K562 (cell line): Measurements from ENCODE around the gene IGSF21. TPM values are rescaled to one million over a fixed set of nuclear protein-coding genes. Genes with fewer than 3 reads are reported as not detected.

Experiments used
- ARID1B ChIP-seq: fragments of 450-650 bp; IDR thresholded peaks from 2 replicates; pipeline ENCODE4 v1.6.1; 2016; ENCODE audit warnings: antibody characterized with exemption, mild to moderate bottlenecking, inconsistent platforms
- BACH1 ChIP-seq: fragments of 200-800 bp; sonication (Bioruptor generic); IDR thresholded peaks from 2 replicates; pipeline ENCODE4 v1.6.1; 2016; ENCODE audit warnings: missing genetic modification characterization, missing compliant biosample characterization
- BHLHE40 ChIP-seq: IDR thresholded peaks from 2 replicates; pipeline ENCODE4 v1.6.1; 2011; ENCODE audit warnings: low read length, improper control_type of control experiment
- CBFA2T2 ChIP-seq: fragments of 450-650 bp; conservative IDR thresholded peaks from 2 replicates; pipeline ENCODE4 v1.6.1; 2017; ENCODE audit warnings: mild to moderate bottlenecking
- CREM ChIP-seq: IDR thresholded peaks from 2 replicates; pipeline ENCODE4 v1.6.1; 2014; ENCODE audit warnings: antibody characterized with exemption, low read depth
- GABPA ChIP-seq: fragments of 200-800 bp; sonication (Bioruptor generic); conservative IDR thresholded peaks from 2 replicates; pipeline ENCODE4 v1.6.1; 2016; ENCODE audit warnings: low read depth, missing genetic modification characterization, missing compliant biosample characterization
- HSF4 ChIP-seq: fragments of 250-450 bp; sonication (Bioruptor Pico); IDR thresholded peaks from 2 replicates; pipeline ENCODE4 v2.1.2; 2022; ENCODE audit warnings: mild to moderate bottlenecking, moderate library complexity, borderline replicate concordance
- KAT7 ChIP-seq: sonication (generic); formaldehyde crosslinking; IDR thresholded peaks from 2 replicates; pipeline ENCODE4 v1.8.0; 2022; ENCODE audit warnings: missing genetic modification reagents, mild to moderate bottlenecking, borderline replicate concordance
- NCOR1 ChIP-seq: fragments of 450-650 bp; IDR thresholded peaks from 2 replicates; pipeline ENCODE4 v1.6.1; 2016; ENCODE audit warnings: mild to moderate bottlenecking, moderate library complexity
- SIX5 ChIP-seq, 2 experiments: IDR thresholded peaks; 2 replicates each; pipeline ENCODE4 v1.6.1; 2011; ENCODE audit warnings: low read length in 2 of 2, borderline replicate concordance in 1 of 2, low read depth in 1 of 2, mild to moderate bottlenecking in 1 of 2, moderate library complexity in 1 of 2; ENCODE audit not compliant: insufficient read depth in 1 of 2
- SMAD2 ChIP-seq: fragments of 150-350 bp; IDR thresholded peaks from 2 replicates; pipeline ENCODE4 v1.6.1; 2014; ENCODE audit warnings: low read depth, mild to moderate bottlenecking, low read length
- ZBTB17 ChIP-seq: fragments of 450-650 bp; formaldehyde crosslinking; IDR thresholded peaks from 2 replicates; pipeline ENCODE4 v1.4.0; 2020; ENCODE audit warnings: mild to moderate bottlenecking
- ZNF384 ChIP-seq: IDR thresholded peaks from 2 replicates; pipeline ENCODE4 v1.6.1; 2012; ENCODE audit warnings: low read depth, low read length, improper control_type of control experiment
- ZNF436 ChIP-seq: fragments of 250-450, 450-650 bp; sonication (Bioruptor Pico); formaldehyde crosslinking; IDR thresholded peaks from 2 replicates; pipeline ENCODE4 v1.7.0; 2020; ENCODE audit warnings: mild to moderate bottlenecking
- ZNF589 ChIP-seq: fragments of 200-800 bp; sonication (Bioruptor generic); IDR thresholded peaks from 2 replicates; pipeline ENCODE4 v1.6.1; 2016; ENCODE audit warnings: low read depth, missing genetic modification characterization, missing compliant biosample characterization
- polyA plus RNA-seq, 8 experiments: library from polyadenylated mRNA; depleted of rRNA in 4 of 8; stranded (reverse) in 5 of 8; unstranded in 3 of 8; fragments of >200 nt; fragmentation: Nextera tagmentation in 2 of 8; fragmentation: Illumina TruSeq in 1 of 8; extraction: Ambion mirVana in 2 of 8; extraction: Trizol in 1 of 8; gene quantifications; 2 replicates each; pipeline versions ENCODE4 v1.2.1 to v1.2.3, GENCODE V29; 2011 to 2014; ENCODE audit warnings: inconsistent platforms in 1 of 8, missing spikeins in 1 of 8
- total RNA-seq, 7 experiments: library from RNA; depleted of rRNA in 6 of 7; stranded (reverse); fragments of >200 nt in 6 of 7; fragmentation: Illumina TruSeq in 2 of 7; extraction: Trizol in 2 of 7; gene quantifications; 2 replicates each; pipeline versions ENCODE4 v1.2.1 to v1.2.3, GENCODE V29; 2011 to 2021; ENCODE audit warnings: low replicate concordance in 1 of 7
- TF ChIP-seq, protein P1 (sequence below): fragments of 250-450 bp; sonication (Bioruptor Pico); IDR thresholded peaks from 2 replicates; pipeline ENCODE4 v1.8.0; 2022; ENCODE audit warnings: moderate library complexity, mild to moderate bottlenecking, inconsistent platforms
- TF ChIP-seq, protein P2 (sequence below), 2 experiments: fragments of 450-650 bp; conservative IDR thresholded peaks; 2 replicates each; pipeline ENCODE4 v1.6.1; 2017; ENCODE audit warnings: mild to moderate bottlenecking in 2 of 2, moderate library complexity in 2 of 2
- TF ChIP-seq, protein P3 (sequence below): sonication (generic); formaldehyde crosslinking; IDR thresholded peaks from 2 replicates; pipeline ENCODE4 v1.8.1; 2022; ENCODE audit warnings: missing genetic modification reagents
- TF ChIP-seq, protein P4 (sequence below): fragments of 250-450 bp; sonication (Bioruptor Pico); IDR thresholded peaks from 2 replicates; pipeline ENCODE4 v1.5.0; 2021
- TF ChIP-seq, protein P5 (sequence below), 2 experiments: fragments of 150-350 bp in 1 of 2; IDR thresholded peaks; 2 replicates each; pipeline ENCODE4 v1.6.1; 2012 to 2016; ENCODE audit warnings: low read depth in 2 of 2, low read length in 2 of 2, mild to moderate bottlenecking in 1 of 2, moderate library complexity in 1 of 2

Gene IGSF21
- total and polyA plus RNA-seq, 9 of the 15 experiments (the other 6 are each of a cell fraction or from before 2014, with no cell fraction given) = not detected

DNA sequence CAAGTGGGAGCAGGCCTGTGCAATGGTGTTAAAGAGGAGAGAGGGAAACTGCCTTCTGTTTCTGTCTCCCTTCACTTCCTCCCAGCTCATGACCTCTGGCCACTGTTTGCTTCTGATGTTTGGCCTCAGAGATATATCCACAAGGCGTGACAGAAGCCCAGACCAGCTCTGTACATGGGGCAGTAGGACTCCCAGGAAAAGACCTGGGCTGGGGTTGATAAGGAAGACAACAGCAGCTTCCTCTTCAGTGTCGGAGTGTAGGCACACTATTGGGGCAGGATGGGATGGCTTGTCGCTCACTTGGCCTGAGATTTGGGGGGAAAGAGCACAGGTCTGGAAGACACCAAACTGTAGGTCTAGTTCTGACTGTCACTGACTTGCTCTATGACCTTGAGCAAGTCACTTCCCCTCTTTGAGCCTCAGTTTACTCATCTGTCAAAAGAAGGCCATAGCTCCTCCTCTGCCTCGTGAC, 305.3 kb downstream of the IGSF21 start (continued):
- TF ChIP-seq, protein P1, sequence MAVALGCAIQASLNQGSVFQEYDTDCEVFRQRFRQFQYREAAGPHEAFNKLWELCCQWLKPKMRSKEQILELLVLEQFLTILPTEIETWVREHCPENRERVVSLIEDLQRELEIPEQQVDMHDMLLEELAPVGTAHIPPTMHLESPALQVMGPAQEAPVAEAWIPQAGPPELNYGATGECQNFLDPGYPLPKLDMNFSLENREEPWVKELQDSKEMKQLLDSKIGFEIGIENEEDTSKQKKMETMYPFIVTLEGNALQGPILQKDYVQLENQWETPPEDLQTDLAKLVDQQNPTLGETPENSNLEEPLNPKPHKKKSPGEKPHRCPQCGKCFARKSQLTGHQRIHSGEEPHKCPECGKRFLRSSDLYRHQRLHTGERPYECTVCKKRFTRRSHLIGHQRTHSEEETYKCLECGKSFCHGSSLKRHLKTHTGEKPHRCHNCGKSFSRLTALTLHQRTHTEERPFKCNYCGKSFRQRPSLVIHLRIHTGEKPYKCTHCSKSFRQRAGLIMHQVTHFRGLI (CRISPR knock-in tag) = 0 out of 2 replicates have a peak, but pooled peaks have one; percentile 44
- peak; percentile 85 for TF ChIP-seq ARID1B
- peak; percentile 25; the same call in 1 of the 2 replicates for TF ChIP-seq ZBTB17 (CRISPR knock-in tag)
- TF ChIP-seq ZNF436 (CRISPR knock-in tag) = no peak
- TF ChIP-seq ZNF589 (CRISPR knock-in tag) = peak; percentile 79
- no peak for TF ChIP-seq SMAD2
- TF ChIP-seq, protein P2, sequence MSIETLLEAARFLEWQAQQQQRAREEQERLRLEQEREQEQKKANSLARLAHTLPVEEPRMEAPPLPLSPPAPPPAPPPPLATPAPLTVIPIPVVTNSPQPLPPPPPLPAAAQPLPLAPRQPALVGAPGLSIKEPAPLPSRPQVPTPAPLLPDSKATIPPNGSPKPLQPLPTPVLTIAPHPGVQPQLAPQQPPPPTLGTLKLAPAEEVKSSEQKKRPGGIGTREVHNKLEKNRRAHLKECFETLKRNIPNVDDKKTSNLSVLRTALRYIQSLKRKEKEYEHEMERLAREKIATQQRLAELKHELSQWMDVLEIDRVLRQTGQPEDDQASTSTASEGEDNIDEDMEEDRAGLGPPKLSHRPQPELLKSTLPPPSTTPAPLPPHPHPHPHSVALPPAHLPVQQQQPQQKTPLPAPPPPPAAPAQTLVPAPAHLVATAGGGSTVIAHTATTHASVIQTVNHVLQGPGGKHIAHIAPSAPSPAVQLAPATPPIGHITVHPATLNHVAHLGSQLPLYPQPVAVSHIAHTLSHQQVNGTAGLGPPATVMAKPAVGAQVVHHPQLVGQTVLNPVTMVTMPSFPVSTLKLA (conservative IDR thresholded peaks at IDR 0.05) = peak in 1 of 2 experiments; percentile 33; a peak in 1 of 4 replicates
- TF ChIP-seq CBFA2T2 = peak; percentile 77
- TF ChIP-seq HSF4 (CRISPR knock-in tag) = 0 out of 2 replicates have a peak, but pooled peaks have one; percentile 6
- no peak for TF ChIP-seq SIX5 (IDR thresholded peaks at IDR 0.05; ENCODE audit: borderline replicate concordance in 1 of 2, insufficient read depth in 1 of 2, low read depth in 1 of 2, low read length in 2 of 2)
- TF ChIP-seq BHLHE40 = peak; percentile 43; the same call in 1 of the 2 replicates
- TF ChIP-seq BACH1 (tag) = peak; percentile 63
- TF ChIP-seq KAT7 = no peak
- TF ChIP-seq ZNF384 = no peak
- no peak for TF ChIP-seq CREM
- peak; percentile 36; the same call in 1 of the 2 replicates for TF ChIP-seq GABPA
- TF ChIP-seq, protein P3, sequence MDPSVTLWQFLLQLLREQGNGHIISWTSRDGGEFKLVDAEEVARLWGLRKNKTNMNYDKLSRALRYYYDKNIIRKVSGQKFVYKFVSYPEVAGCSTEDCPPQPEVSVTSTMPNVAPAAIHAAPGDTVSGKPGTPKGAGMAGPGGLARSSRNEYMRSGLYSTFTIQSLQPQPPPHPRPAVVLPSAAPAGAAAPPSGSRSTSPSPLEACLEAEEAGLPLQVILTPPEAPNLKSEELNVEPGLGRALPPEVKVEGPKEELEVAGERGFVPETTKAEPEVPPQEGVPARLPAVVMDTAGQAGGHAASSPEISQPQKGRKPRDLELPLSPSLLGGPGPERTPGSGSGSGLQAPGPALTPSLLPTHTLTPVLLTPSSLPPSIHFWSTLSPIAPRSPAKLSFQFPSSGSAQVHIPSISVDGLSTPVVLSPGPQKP (CRISPR knock-in tag) = no peak
- TF ChIP-seq, protein P4, sequence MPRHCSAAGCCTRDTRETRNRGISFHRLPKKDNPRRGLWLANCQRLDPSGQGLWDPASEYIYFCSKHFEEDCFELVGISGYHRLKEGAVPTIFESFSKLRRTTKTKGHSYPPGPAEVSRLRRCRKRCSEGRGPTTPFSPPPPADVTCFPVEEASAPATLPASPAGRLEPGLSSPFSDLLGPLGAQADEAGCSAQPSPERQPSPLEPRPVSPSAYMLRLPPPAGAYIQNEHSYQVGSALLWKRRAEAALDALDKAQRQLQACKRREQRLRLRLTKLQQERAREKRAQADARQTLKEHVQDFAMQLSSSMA (CRISPR knock-in tag) = 0 out of 2 replicates have a peak, but pooled peaks have one; percentile 46
- TF ChIP-seq NCOR1 = peak; percentile 81
- TF ChIP-seq, protein P5, sequence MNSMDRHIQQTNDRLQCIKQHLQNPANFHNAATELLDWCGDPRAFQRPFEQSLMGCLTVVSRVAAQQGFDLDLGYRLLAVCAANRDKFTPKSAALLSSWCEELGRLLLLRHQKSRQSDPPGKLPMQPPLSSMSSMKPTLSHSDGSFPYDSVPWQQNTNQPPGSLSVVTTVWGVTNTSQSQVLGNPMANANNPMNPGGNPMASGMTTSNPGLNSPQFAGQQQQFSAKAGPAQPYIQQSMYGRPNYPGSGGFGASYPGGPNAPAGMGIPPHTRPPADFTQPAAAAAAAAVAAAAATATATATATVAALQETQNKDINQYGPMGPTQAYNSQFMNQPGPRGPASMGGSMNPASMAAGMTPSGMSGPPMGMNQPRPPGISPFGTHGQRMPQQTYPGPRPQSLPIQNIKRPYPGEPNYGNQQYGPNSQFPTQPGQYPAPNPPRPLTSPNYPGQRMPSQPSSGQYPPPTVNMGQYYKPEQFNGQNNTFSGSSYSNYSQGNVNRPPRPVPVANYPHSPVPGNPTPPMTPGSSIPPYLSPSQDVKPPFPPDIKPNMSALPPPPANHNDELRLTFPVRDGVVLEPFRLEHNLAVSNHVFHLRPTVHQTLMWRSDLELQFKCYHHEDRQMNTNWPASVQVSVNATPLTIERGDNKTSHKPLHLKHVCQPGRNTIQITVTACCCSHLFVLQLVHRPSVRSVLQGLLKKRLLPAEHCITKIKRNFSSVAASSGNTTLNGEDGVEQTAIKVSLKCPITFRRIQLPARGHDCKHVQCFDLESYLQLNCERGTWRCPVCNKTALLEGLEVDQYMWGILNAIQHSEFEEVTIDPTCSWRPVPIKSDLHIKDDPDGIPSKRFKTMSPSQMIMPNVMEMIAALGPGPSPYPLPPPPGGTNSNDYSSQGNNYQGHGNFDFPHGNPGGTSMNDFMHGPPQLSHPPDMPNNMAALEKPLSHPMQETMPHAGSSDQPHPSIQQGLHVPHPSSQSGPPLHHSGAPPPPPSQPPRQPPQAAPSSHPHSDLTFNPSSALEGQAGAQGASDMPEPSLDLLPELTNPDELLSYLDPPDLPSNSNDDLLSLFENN (IDR thresholded peaks at IDR 0.05; ENCODE audit: low read depth in 2 of 2, low read length in 2 of 2) = peak in 1 of 2 experiments; percentile 66; a peak in 1 of 4 replicates
